Esophagus squamous epithelium (tissue), 5 donors: Measurements from ENCODE around the gene GPR31. TPM values are rescaled to one million over a fixed set of nuclear protein-coding genes. Genes with fewer than 3 reads are reported as not detected.

ENCODE experiments used
- DNase-seq: peaks from one replicate; lab custom pipeline; 2025; lab: John Stamatoyannopoulos, UW
- H3K27ac ChIP-seq, 4 donors: fragments of 200-600 bp; sonication (generic); one replicate each; pipeline ENCODE4 v1.5.1; 2016 to 2019; ENCODE audit warnings: mild to moderate bottlenecking in 1 of 4
- H3K27me3 ChIP-seq, 4 donors: fragments of 200-600 bp; sonication (generic); 1 replicate in 3 of 4; 2 replicates in 1 of 4; pipeline versions ENCODE4 v1.5.1 to v1.6.0; 2017 to 2021; ENCODE audit warnings: antibody characterized with exemption in 1 of 4
- H3K36me3 ChIP-seq, 3 donors: fragments of 200-600 bp; sonication (generic); one replicate each; pipeline ENCODE4 v1.5.1; 2016 to 2019
- H3K4me1 ChIP-seq, 3 donors: fragments of 200-600 bp; sonication (generic); one replicate each; pipeline ENCODE4 v1.5.1; 2017 to 2019
- H3K4me3 ChIP-seq, 4 donors: fragments of 200-600 bp; sonication (generic); 1 replicate in 3 of 4; 2 replicates in 1 of 4; pipeline ENCODE4 v1.5.1; 2016 to 2019; ENCODE audit warnings: mild to moderate bottlenecking in 2 of 4, moderate library complexity in 1 of 4
- H3K9me3 ChIP-seq, 3 donors: fragments of 200-600 bp; sonication (generic); one replicate each; pipeline ENCODE4 v1.5.1; 2016 to 2019
- CTCF ChIP-seq, 6 experiments: fragments of 450-650 bp in 4 of 6; fragments of 200-600 bp in 2 of 6; sonication (generic) in 2 of 6; IDR thresholded peaks; one replicate each; pipeline ENCODE4 v1.5.1; 2016 to 2019; ENCODE audit warnings: antibody characterized with exemption in 6 of 6, mild to moderate bottlenecking in 4 of 6, moderate library complexity in 4 of 6
- POLR2A ChIP-seq, 4 donors: fragments of 450-650 bp; IDR thresholded peaks; one replicate each; pipeline ENCODE4 v1.6.1; 2017; ENCODE audit warnings: antibody characterized with exemption in 4 of 4, mild to moderate bottlenecking in 4 of 4, moderate library complexity in 3 of 4
- WGBS, 2 donors: methylation state at CpG; one replicate each; pipeline ENCODE4 v1.1.5; 2018; 5-methylcytosine and 5-hydroxymethylcytosine counted together
- intact Hi-C: fragments of 100-400 bp; cut with DNase I; formaldehyde crosslinking; loops from one replicate; pipeline ENCODE4 v1.15.0; 2022
- total RNA-seq, 4 donors: library from RNA; depleted of rRNA; stranded (reverse); fragments of >200 nt; gene quantifications; one replicate each; pipeline ENCODE4 v1.1.0, GENCODE V29; 2016
- donor health status: DM: yes; HTN: yes; CAD: no.

The GPR31 gene
- total RNA-seq, 4 donors from 2014 or later = not detected

DNA sequence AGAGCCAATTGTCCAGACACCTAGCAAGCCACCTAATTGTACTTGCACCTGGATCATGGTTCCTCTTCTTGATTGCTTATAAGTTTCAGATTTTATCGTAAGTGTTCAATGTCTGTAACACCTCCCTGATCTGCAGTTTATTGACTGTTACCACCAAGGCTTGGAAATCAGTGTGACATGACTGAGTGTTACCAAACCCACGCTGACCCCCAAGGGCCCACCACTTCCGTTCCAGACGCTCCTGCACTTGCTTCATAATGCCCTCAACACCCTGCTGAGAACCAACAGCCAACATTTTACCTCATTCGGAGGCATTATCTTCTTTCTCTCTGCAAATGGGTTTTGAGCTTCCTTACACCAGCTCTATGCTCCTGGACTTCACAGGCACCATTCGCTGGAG is 28.6 kb downstream of the GPR31 start:
- intact Hi-C loops = no loop called here
- Histone ChIP-seq H3K36me3 (no peaks in the 10 kb centered on the region), H3K27me3 (no peaks in the 10 kb centered on the region), H3K4me1 (no peaks in the 10 kb centered on the region), H3K27ac (no peak overlapping the region), H3K4me3 (no peak overlapping the region), H3K9me3 (no peaks in the 10 kb centered on the region)
- DNase-seq = no peak
- no peak for TF ChIP-seq CTCF (IDR thresholded peaks at IDR 0.05)
- no peak for TF ChIP-seq POLR2A (IDR thresholded peaks at IDR 0.05)
- 75 to 80% methylated on average over 6 of the region's 6 CpGs for WGBS, 2 donors

GRCh38 chr6:167127785-167128531 is 29.8 kb downstream of the GPR31 start:
- 82 to 91% methylated on average over 12 to 14 of the region's 14 CpGs for WGBS, 2 donors
- TF ChIP-seq CTCF (IDR thresholded peaks at IDR 0.05) = no peak
- TF ChIP-seq POLR2A (IDR thresholded peaks at IDR 0.05) = no peak
- Histone ChIP-seq H3K27ac (no peak overlapping the region), H3K36me3 (no peaks in the 10 kb centered on the region), H3K4me1 (no peaks in the 10 kb centered on the region), H3K9me3 (no peaks in the 10 kb centered on the region), H3K4me3 (no peak overlapping the region), H3K27me3 (no peaks in the 10 kb centered on the region)
- intact Hi-C loops = no loop called here
- no peak for DNase-seq

DNA sequence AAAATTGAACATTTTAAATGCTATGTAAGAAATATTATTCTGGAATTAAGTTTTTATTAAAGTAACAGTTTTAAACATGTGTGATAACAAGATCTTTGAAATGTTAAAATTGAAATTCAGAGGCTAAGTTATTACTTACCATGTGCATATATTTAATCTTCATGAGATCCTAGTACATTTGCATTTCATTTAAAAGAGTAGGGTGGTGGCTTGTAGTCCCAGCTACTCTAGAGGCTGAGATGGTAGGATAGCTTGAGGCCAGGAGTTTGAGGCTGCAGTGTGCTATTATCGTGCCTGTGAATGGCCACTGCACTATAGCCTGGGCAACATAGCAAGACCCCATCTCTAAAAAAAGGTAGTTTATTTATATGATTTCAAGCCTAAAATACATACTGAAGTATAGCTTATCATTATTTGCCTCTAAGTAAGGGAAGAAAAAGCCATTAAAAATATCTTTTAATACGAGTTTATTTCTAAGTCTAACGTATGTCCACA is 31.9 kb downstream of the GPR31 start:
- TF ChIP-seq POLR2A (IDR thresholded peaks at IDR 0.05) (no peak), CTCF (IDR thresholded peaks at IDR 0.05) (no peak)
- intact Hi-C loops = no loop called here

GRCh38 chr6:167125410-167125809 is 32.4 kb downstream of the GPR31 start:
- H3K9me3 ChIP-seq = no peaks in the 10 kb centered on the region
- WGBS, 2 donors = 70 to 82% methylated on average over 4 of the region's 4 CpGs
- H3K27ac ChIP-seq = no peak overlapping the region
- no peaks in the 10 kb centered on the region for H3K4me1 ChIP-seq
- DNase-seq = no peak
- TF ChIP-seq POLR2A (IDR thresholded peaks at IDR 0.05) (no peak), CTCF (IDR thresholded peaks at IDR 0.05) (no peak)
- peaks cover 0 to 8% (median 0%) of the 10 kb centered on the region in 4 donors for H3K27me3 ChIP-seq
- H3K4me3 ChIP-seq = no peak overlapping the region
- intact Hi-C loops = no loop called here
- no peaks in the 10 kb centered on the region for H3K36me3 ChIP-seq

More for the DNA sequence above, 31.9 kb downstream of the GPR31 start:
- Histone ChIP-seq H3K9me3 (no peaks in the 10 kb centered on the region), H3K27ac (no peak overlapping the region), H3K4me3 (no peak overlapping the region), H3K4me1 (no peaks in the 10 kb centered on the region), H3K27me3 (peaks cover 0 to 6% (median 0%) of the 10 kb centered on the region in 4 donors), H3K36me3 (no peaks in the 10 kb centered on the region)
- no peak for DNase-seq
- 74 to 83% methylated on average over 3 of the region's 3 CpGs for WGBS, 2 donors

DNA sequence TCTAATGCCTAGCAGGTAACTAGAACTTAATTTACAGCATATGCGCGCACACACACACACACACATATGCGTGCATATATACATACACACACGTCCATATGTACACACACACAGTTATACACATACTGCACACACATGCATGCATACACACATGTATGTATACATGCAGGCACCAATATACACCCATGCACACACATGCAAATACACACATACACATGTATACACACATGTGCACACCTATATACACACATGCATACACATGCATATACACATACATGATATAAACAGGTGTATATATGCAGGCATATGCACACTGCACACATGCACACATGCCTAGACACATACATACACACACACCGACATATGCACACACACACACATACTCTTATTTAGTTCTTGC is 33.0 kb downstream of the GPR31 start:
- no peaks in the 10 kb centered on the region for H3K9me3 ChIP-seq
- TF ChIP-seq POLR2A (IDR thresholded peaks at IDR 0.05) = no peak
- no peak for TF ChIP-seq CTCF (IDR thresholded peaks at IDR 0.05)
- intact Hi-C loops = no loop called here

More for the DNA sequence above, 33.0 kb downstream of the GPR31 start:
- Histone ChIP-seq H3K27me3 (peaks cover 0 to 8% (median 0%) of the 10 kb centered on the region in 4 donors), H3K36me3 (no peaks in the 10 kb centered on the region), H3K4me1 (no peaks in the 10 kb centered on the region), H3K4me3 (no peak overlapping the region), H3K27ac (no peak overlapping the region)
- WGBS, 2 donors = 79 to 93% methylated on average over 5 of the region's 5 CpGs
- DNase-seq = no peak
